ENCODE measurements around the gene MTCH2.

DNA sequence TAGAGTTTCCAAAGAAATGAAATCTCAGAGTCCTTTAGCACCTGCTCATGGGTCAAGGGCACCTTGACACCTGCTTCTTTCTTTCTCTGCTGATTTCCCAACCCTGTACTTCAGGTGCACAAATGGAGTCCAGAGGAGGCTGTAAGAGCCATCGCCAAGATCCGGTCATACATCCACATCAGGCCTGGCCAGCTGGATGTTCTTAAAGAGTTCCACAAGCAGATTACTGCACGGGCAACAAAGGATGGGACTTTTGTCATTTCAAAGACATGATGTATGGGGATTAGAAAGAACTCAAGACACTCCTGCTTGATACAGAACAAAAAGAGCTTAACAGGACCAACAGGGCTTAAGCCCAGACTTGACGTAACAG, 71.0 kb downstream of the MTCH2 start:
- TF ChIP-seq POLR2A (IDR thresholded peaks at IDR 0.05; ENCODE audit: low read depth, low read length) (no peak; the same call in 1 of the 2 replicates), POLR2AphosphoS5 (IDR thresholded peaks at IDR 0.05; ENCODE audit: low read depth, low read length) (no peak)

All from GM12892 (cell line).